Measurements from ENCODE around the gene CTSF. TPM values are rescaled to one million over a fixed set of nuclear protein-coding genes. Genes with fewer than 3 reads are reported as not detected.
A peak's percentile ranks its signal among the peaks of the same experiment; 100 is the strongest.

CTSF gene
- total and polyA plus RNA-seq, 2 of the 8 experiments (the other 6 are each of a cell fraction or from before 2014, with no cell fraction given): 0.58 to 2.3 TPM

GRCh38 chr11:66545701-66546367, 22.6 kb downstream of the CTSF start, which contains the start of gene ZDHHC24:
TSS of gene ZDHHC24 (minus strand) at chr11:66546048. CDS start at chr11:66546003, 45 bp downstream.
- no peaks in the 10 kb centered on the region; a peak in 1 of 4 replicates for H3K79me2 ChIP-seq (ENCODE audit: control insufficient read depth in 1 of 2, insufficient read depth in 2 of 2, low read length in 2 of 2)
- peak; percentile 85 to 95 for DNase-seq (ENCODE audit: low read depth in 1 of 2, low spot score in 2 of 2)
- no peak for FAIRE-seq
- no peak within 1 kb of the TSS for H3K14ac ChIP-seq (ENCODE audit: insufficient read length)
- no peak within 1 kb of the TSS for H3K27ac ChIP-seq (ENCODE audit: low read depth, low read length)
- H3K9ac ChIP-seq (replicated peaks in 1 of 4; ENCODE audit: extremely low read depth in 1 of 4, low read depth in 3 of 4, low read length in 3 of 4): peak within 1 kb of the TSS; percentile 63 to 89 (median 74); a peak in 6 of 7 replicates
- no peak within 1 kb of the TSS for H2BK15ac ChIP-seq (ENCODE audit: low read length)
- H2AK5ac ChIP-seq (ENCODE audit: low read depth, low read length): no peak within 1 kb of the TSS; the same call in 1 of the 2 replicates
- peak within 1 kb of the TSS; percentile 90 for H4K8ac ChIP-seq (ENCODE audit: extremely low read depth, insufficient read depth, low read length)
- no peak within 1 kb of the TSS for H3K56ac ChIP-seq (replicated peaks; ENCODE audit: insufficient read length, low read depth, low read length)
- no peaks in the 10 kb centered on the region for H3K9me3 ChIP-seq (ENCODE audit: insufficient read depth in 2 of 2, low read depth in 1 of 2, low read length in 1 of 2)
- H3K23ac ChIP-seq (ENCODE audit: insufficient read length): no peak within 1 kb of the TSS
- no peak within 1 kb of the TSS for H2BK20ac ChIP-seq (ENCODE audit: low read length)
- peak within 1 kb of the TSS; percentile 67 for H4K5ac ChIP-seq (ENCODE audit: insufficient read length, low read depth, low read length)
- H3K4me2 ChIP-seq (ENCODE audit: insufficient read depth in 1 of 2, low read depth in 2 of 2, low read length in 2 of 2): peak within 1 kb of the TSS; percentile 50 to 72
- peaks cover 0 to 2% of the 10 kb centered on the region in 2 experiments for H4K20me1 ChIP-seq (replicated peaks in 1 of 2; ENCODE audit: control insufficient read depth in 1 of 2, insufficient read depth in 2 of 2, low read length in 2 of 2)
- peaks cover 0 to 17% (median 11%) of the 10 kb centered on the region in 4 experiments; a peak in 6 of 7 replicates for H3K4me1 ChIP-seq (replicated peaks in 1 of 4; ENCODE audit: control insufficient read depth in 3 of 4, insufficient read depth in 4 of 4, low read length in 3 of 4)
- H3K23me2 ChIP-seq (ENCODE audit: low read depth, low read length): peaks cover 3% of the 10 kb centered on the region; the same call in 1 of the 2 replicates
- POLR2A ChIA-PET (ENCODE audit: partially characterized antibody): interaction anchor here (0.8 to 7.9 kb wide), 21 partner anchors 11 to 299 kb away, joined by 3 to 54 read pairs (median 7); partner anchors contain the start of genes BBS1, CTSF, DPP3 and NPAS4
- peak within 1 kb of the TSS; percentile 82 for H3K4ac ChIP-seq (replicated peaks; ENCODE audit: insufficient read length, low read depth, low read length)
- WGBS, 2 experiments (ENCODE audit: extremely low coverage in 1 of 2, insufficient coverage in 1 of 2, insufficient read length in 1 of 2, insufficient replicate concordance in 2 of 2, low coverage in 1 of 2, low lambda C conversion rate in 2 of 2, missing lambda C conversion rate in 1 of 2): 1% methylated on average over 45 of the region's 71 CpGs; no CpG with 5 or more reads in 1 of the 2 experiments
- H3K18ac ChIP-seq (ENCODE audit: extremely low read depth, low read length): peak within 1 kb of the TSS; percentile 60
- no peak within 1 kb of the TSS; the same call in 1 of the 2 replicates for H2AFZ ChIP-seq (ENCODE audit: low read length)
- no peaks in the 10 kb centered on the region for H3K27me3 ChIP-seq (replicated peaks in 1 of 4; ENCODE audit: control insufficient read depth in 3 of 4, extremely low read depth in 1 of 4, insufficient read depth in 3 of 4, low read length in 3 of 4)
- peak within 1 kb of the TSS; percentile 71 to 84 (median 79) for H3K4me3 ChIP-seq (ENCODE audit: extremely low read depth in 1 of 4, insufficient read depth in 2 of 4, low read depth in 3 of 4, low read length in 4 of 4)
- peak within 1 kb of the TSS; percentile 13 for H4K91ac ChIP-seq (replicated peaks; ENCODE audit: insufficient read length, low read length)
- no peaks in the 10 kb centered on the region for H3K36me3 ChIP-seq (ENCODE audit: control insufficient read depth in 2 of 4, insufficient read depth in 4 of 4, low read length in 3 of 4)
- H2BK12ac ChIP-seq (ENCODE audit: low read depth, low read length): no peak within 1 kb of the TSS
- no peak within 1 kb of the TSS; the same call in 1 of the 2 replicates for H2BK5ac ChIP-seq (ENCODE audit: low read depth, low read length)
- no peak within 1 kb of the TSS for H2BK120ac ChIP-seq (replicated peaks; ENCODE audit: low read depth, low read length)
- H3K79me1 ChIP-seq (ENCODE audit: low read depth, low read length): peaks cover 5% of the 10 kb centered on the region; the same call in 1 of the 2 replicates
- CTCF ChIA-PET (ENCODE audit: partially characterized antibody): interaction anchor here (0.7 to 2.4 kb wide), 8 partner anchors 16 to 67 kb away, joined by 3 to 6 read pairs (median 4); partner anchors contain the start of genes CCDC87 and CCS
- peak; percentile 56 for TF ChIP-seq SP2 (IDR thresholded peaks at IDR 0.05; ENCODE audit: low read length)
- peak; percentile 64 to 73; a peak in 1 of 4 replicates for TF ChIP-seq SIN3A (conservative IDR thresholded peaks at IDR 0.05 in 1 of 2, IDR thresholded peaks at IDR 0.05 in 1 of 2; ENCODE audit: low read depth in 1 of 2, low read length in 2 of 2)
- peak in 1 of 2 experiments; percentile 20; a peak in 1 of 4 replicates for TF ChIP-seq HDAC2 (IDR thresholded peaks at IDR 0.05; ENCODE audit: borderline replicate concordance in 1 of 2, low read depth in 2 of 2, low read length in 2 of 2)
- peak; percentile 88 for TF ChIP-seq BACH1 (IDR thresholded peaks at IDR 0.05; ENCODE audit: low read length)
- TF ChIP-seq POLR2A (IDR thresholded peaks at IDR 0.05; ENCODE audit: control extremely low read depth in 1 of 2, low read depth in 2 of 2, low read length in 2 of 2): peak in 1 of 2 experiments; percentile 59; a peak in 1 of 3 replicates
- TF ChIP-seq KDM5A (IDR thresholded peaks at IDR 0.05; ENCODE audit: low read length): no peak
- TF ChIP-seq MAFK (IDR thresholded peaks at IDR 0.05; ENCODE audit: low read depth, low read length): no peak
- TF ChIP-seq SIRT6 (IDR thresholded peaks at IDR 0.05; ENCODE audit: low read length): no peak
- TF ChIP-seq SP1 (IDR thresholded peaks at IDR 0.05; ENCODE audit: low read depth, low read length): peak; percentile 77
- peak; percentile 71 for TF ChIP-seq CHD2 (IDR thresholded peaks at IDR 0.05; ENCODE audit: low read length)
- no peak for TF ChIP-seq JUND (IDR thresholded peaks at IDR 0.05; ENCODE audit: low read length)
- TF ChIP-seq SRF (IDR thresholded peaks at IDR 0.05; ENCODE audit: low read depth, low read length): no peak
- no peak for TF ChIP-seq EGR1 (IDR thresholded peaks at IDR 0.05; ENCODE audit: borderline replicate concordance, low read depth, low read length)

Measured in H1 (cell line).